ENCODE measurements around the gene BRCA1.
"Not testable (repeated sequence)": the region's sequence is repeated elsewhere in the genome, so short reads cannot be mapped to it uniquely, and the experiment has no call there.

The BRCA1 gene

GRCh38 chr17:43155666-43156065 is 30.5 kb upstream of the BRCA1 start:
- H3K4me3 ChIP-seq (ENCODE audit: low read depth, low read length): no peak overlapping the region
- TF ChIP-seq CTCF (IDR thresholded peaks at IDR 0.05; ENCODE audit: borderline replicate concordance, insufficient read depth, low read depth, low read length): no peak

- H3K4me3 ChIP-seq (ENCODE audit: low read depth, low read length): not testable (repeated sequence)
These were observed 28.2 kb upstream of the BRCA1 start for GRCh38 chr17:43153197-43153835.

- no peak for TF ChIP-seq CTCF (IDR thresholded peaks at IDR 0.05; ENCODE audit: borderline replicate concordance, insufficient read depth, low read depth, low read length)
These were observed 26.8 kb upstream of the BRCA1 start for GRCh38 chr17:43151880-43152456.

GRCh38 chr17:43146649-43147048 is 21.5 kb upstream of the BRCA1 start:
- TF ChIP-seq CTCF (IDR thresholded peaks at IDR 0.05; ENCODE audit: borderline replicate concordance, insufficient read depth, low read depth, low read length): no peak
- no peak overlapping the region for H3K4me3 ChIP-seq (ENCODE audit: low read depth, low read length)

More at GRCh38 chr17:43151880-43152456, 26.8 kb upstream of the BRCA1 start:
- H3K4me3 ChIP-seq (ENCODE audit: low read depth, low read length): no peak overlapping the region

GRCh38 chr17:43143201-43143600 is 18.0 kb upstream of the BRCA1 start:
- no peak overlapping the region for H3K4me3 ChIP-seq (ENCODE audit: low read depth, low read length)
- no peak for TF ChIP-seq CTCF (IDR thresholded peaks at IDR 0.05; ENCODE audit: borderline replicate concordance, insufficient read depth, low read depth, low read length)

GRCh38 chr17:43142153-43142552 is 17.0 kb upstream of the BRCA1 start:
- TF ChIP-seq CTCF (IDR thresholded peaks at IDR 0.05; ENCODE audit: borderline replicate concordance, insufficient read depth, low read depth, low read length): no peak
- no peak overlapping the region for H3K4me3 ChIP-seq (ENCODE audit: low read depth, low read length)

- H3K4me3 ChIP-seq (ENCODE audit: low read depth, low read length): no peak overlapping the region
- TF ChIP-seq CTCF (IDR thresholded peaks at IDR 0.05; ENCODE audit: borderline replicate concordance, insufficient read depth, low read depth, low read length): no peak
These were observed 15.5 kb upstream of the BRCA1 start for GRCh38 chr17:43140396-43141332.

GRCh38 chr17:43138531-43138930 is 13.4 kb upstream of the BRCA1 start:
- not testable (repeated sequence) for H3K4me3 ChIP-seq (ENCODE audit: low read depth, low read length)

- H3K4me3 ChIP-seq (ENCODE audit: low read depth, low read length): not testable (repeated sequence)
These were observed 11.4 kb upstream of the BRCA1 start for GRCh38 chr17:43136574-43136973.

Measured in GM12875 (cell line).